Parathyroid adenoma (tissue), 2 donors: ENCODE measurements around the gene BDKRB2.

Source experiments
- H2AFZ ChIP-seq: fragments of 300-600 bp; sonication (generic); one replicate; pipeline ENCODE4 v1.7.0; 2017; ENCODE audit warnings: antibody characterized with exemption, mild to moderate bottlenecking
- H3K27ac ChIP-seq: fragments of 300-600 bp; sonication (generic); one replicate; pipeline ENCODE4 v1.7.0; 2017
- H3K27me3 ChIP-seq: fragments of 300-600 bp; sonication (generic); one replicate; pipeline ENCODE4 v1.7.0; 2017; ENCODE audit warnings: low read length; ENCODE audit not compliant: control insufficient read depth, insufficient read depth
- H3K36me3 ChIP-seq: fragments of 300-600 bp; sonication (generic); one replicate; pipeline ENCODE4 v1.7.0; 2017; ENCODE audit warnings: low read length; ENCODE audit not compliant: control insufficient read depth, insufficient read depth
- H3K4me1 ChIP-seq: fragments of 300-600 bp; sonication (generic); one replicate; pipeline ENCODE4 v1.7.0; 2017; ENCODE audit warnings: control low read depth
- H3K4me2 ChIP-seq: fragments of 300-600 bp; sonication (generic); one replicate; pipeline ENCODE4 v1.7.0; 2017; ENCODE audit warnings: low read length
- H3K4me3 ChIP-seq: fragments of 300-600 bp; sonication (generic); one replicate; pipeline ENCODE4 v1.7.0; 2017; ENCODE audit warnings: low read depth, low read length
- H3K79me2 ChIP-seq: fragments of 300-600 bp; sonication (generic); one replicate; pipeline ENCODE4 v1.7.0; 2017; ENCODE audit warnings: control low read depth
- H3K9ac ChIP-seq: fragments of 300-600 bp; sonication (generic); one replicate; pipeline ENCODE4 v1.7.0; 2017; ENCODE audit warnings: mild to moderate bottlenecking
- H3K9me3 ChIP-seq: fragments of 300-600 bp; sonication (generic); one replicate; pipeline ENCODE4 v1.7.0; 2017; ENCODE audit warnings: low read length; ENCODE audit not compliant: control insufficient read depth
- TF ChIP-seq, protein P1 (sequence below): fragments of 300-600 bp; sonication (generic); IDR thresholded peaks from one replicate; pipeline ENCODE4 v1.7.0; 2017; ENCODE audit warnings: antibody characterized with exemption, mild to moderate bottlenecking
- donor health status: primary hyperparathyroidism.

BDKRB2 gene

GRCh38 chr14:96176811-96177211 is 27.8 kb upstream of the BDKRB2 start:
- Histone ChIP-seq H3K4me1 (no peaks in the 10 kb centered on the region), H2AFZ (no peak overlapping the region), H3K36me3 (no peaks in the 10 kb centered on the region), H3K27me3 (no peaks in the 10 kb centered on the region), H3K9me3 (no peaks in the 10 kb centered on the region), H3K4me2 (no peak overlapping the region), H3K79me2 (no peaks in the 10 kb centered on the region), H3K9ac (no peak overlapping the region), H3K27ac (no peak overlapping the region), H3K4me3 (no peak overlapping the region)
- TF ChIP-seq, protein P1, sequence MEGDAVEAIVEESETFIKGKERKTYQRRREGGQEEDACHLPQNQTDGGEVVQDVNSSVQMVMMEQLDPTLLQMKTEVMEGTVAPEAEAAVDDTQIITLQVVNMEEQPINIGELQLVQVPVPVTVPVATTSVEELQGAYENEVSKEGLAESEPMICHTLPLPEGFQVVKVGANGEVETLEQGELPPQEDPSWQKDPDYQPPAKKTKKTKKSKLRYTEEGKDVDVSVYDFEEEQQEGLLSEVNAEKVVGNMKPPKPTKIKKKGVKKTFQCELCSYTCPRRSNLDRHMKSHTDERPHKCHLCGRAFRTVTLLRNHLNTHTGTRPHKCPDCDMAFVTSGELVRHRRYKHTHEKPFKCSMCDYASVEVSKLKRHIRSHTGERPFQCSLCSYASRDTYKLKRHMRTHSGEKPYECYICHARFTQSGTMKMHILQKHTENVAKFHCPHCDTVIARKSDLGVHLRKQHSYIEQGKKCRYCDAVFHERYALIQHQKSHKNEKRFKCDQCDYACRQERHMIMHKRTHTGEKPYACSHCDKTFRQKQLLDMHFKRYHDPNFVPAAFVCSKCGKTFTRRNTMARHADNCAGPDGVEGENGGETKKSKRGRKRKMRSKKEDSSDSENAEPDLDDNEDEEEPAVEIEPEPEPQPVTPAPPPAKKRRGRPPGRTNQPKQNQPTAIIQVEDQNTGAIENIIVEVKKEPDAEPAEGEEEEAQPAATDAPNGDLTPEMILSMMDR: no peak

GRCh38 chr14:96177766-96178375 is 26.8 kb upstream of the BDKRB2 start:
- Histone ChIP-seq H3K27me3 (no peaks in the 10 kb centered on the region), H2AFZ (no peak overlapping the region), H3K4me1 (no peaks in the 10 kb centered on the region), H3K36me3 (no peaks in the 10 kb centered on the region), H3K4me2 (no peak overlapping the region), H3K9me3 (no peaks in the 10 kb centered on the region), H3K79me2 (no peaks in the 10 kb centered on the region), H3K4me3 (no peak overlapping the region), H3K27ac (no peak overlapping the region), H3K9ac (no peak overlapping the region)
- TF ChIP-seq, protein P1: no peak

- no peaks in the 10 kb centered on the region for H3K27me3 ChIP-seq
- no peaks in the 10 kb centered on the region for H3K9me3 ChIP-seq
- no peaks in the 10 kb centered on the region for H3K79me2 ChIP-seq
- H3K4me3 ChIP-seq: no peak overlapping the region
- TF ChIP-seq, protein P1: no peak
- H3K4me2 ChIP-seq: no peak overlapping the region
- no peaks in the 10 kb centered on the region for H3K36me3 ChIP-seq
- no peak overlapping the region for H3K9ac ChIP-seq
- H2AFZ ChIP-seq: no peak overlapping the region
- H3K4me1 ChIP-seq: no peaks in the 10 kb centered on the region
- no peak overlapping the region for H3K27ac ChIP-seq
These were observed 25.9 kb upstream of the BDKRB2 start for GRCh38 chr14:96178461-96179321.

DNA sequence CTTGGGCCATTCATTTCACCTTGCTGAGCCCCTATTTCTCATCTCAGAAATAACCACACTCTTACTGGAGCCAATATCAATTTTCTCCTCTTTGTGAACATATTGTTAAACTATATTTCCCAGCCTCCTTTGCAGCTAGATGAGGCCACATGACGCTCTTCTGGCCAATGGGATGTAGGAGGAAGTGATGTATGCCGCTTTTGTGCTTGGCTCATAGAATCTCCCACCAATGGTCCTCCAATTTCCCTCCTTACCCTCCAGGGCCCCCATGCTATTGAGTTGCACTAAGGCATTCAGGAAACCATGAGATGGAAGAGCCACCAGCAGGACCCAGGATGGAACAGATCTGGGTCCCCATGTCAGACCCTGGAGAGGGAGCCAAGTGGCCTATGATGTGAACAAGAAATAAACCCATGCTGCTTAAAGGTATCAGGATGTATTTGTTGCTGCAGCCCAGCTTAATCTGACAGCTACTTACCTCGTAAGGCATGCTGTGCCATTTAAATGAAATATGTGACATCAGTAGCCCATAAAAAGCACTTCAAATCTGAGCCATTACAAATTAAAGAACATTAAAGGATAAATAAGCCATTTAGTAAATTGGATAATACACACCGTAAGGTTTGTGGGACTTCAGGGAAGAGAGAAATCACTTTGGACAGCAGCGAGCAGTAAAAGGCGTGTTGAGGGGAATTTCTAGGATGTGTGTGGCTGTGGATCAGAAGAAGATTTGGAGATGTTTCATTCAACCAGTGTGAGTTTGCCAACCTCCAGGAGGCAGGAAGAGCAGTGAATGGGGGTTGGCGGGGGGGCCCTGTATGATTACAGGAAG is 24.4 kb upstream of the BDKRB2 start:
- TF ChIP-seq, protein P1: no peak
- no peaks in the 10 kb centered on the region for H3K4me1 ChIP-seq
- H3K79me2 ChIP-seq: no peaks in the 10 kb centered on the region
- H3K4me3 ChIP-seq: no peak overlapping the region
- no peak overlapping the region for H2AFZ ChIP-seq
- no peaks in the 10 kb centered on the region for H3K27me3 ChIP-seq
- H3K36me3 ChIP-seq: no peaks in the 10 kb centered on the region
- H3K27ac ChIP-seq: peak overlapping the region; percentile 12
- H3K9ac ChIP-seq: no peak overlapping the region
- H3K9me3 ChIP-seq: no peaks in the 10 kb centered on the region
- no peak overlapping the region for H3K4me2 ChIP-seq
